NCI-H2196 treated with DMSO at 0.1 percent for 48 hours (cell line): ENCODE results near the gene FOXJ3.
A peak's percentile ranks its signal among the peaks of the same experiment; 100 is the strongest.
"Not testable (repeated sequence)": the region's sequence is repeated elsewhere in the genome, so short reads cannot be mapped to it uniquely, and the experiment has no call there.

Experiments used
- DNase-seq: peaks from one replicate; lab custom pipeline; 2025; ENCODE audit not compliant: unreplicated experiment; lab: John Stamatoyannopoulos, UW

The FOXJ3 gene

GRCh38 chr1:42259059-42259738, 75.8 kb downstream of the FOXJ3 start:
- DNase-seq, result no peak

GRCh38 chr1:42258218-42258617, 76.8 kb downstream of the FOXJ3 start:
- no peak for DNase-seq

GRCh38 chr1:42251042-42251441, 84.0 kb downstream of the FOXJ3 start:
- no peak for DNase-seq

GRCh38 chr1:42250164-42250563, 84.9 kb downstream of the FOXJ3 start:
- DNase-seq, result no peak

GRCh38 chr1:42240966-42241755, 93.9 kb downstream of the FOXJ3 start:
- no peak for DNase-seq

GRCh38 chr1:42239555-42239954, 95.5 kb downstream of the FOXJ3 start:
- DNase-seq, result no peak

GRCh38 chr1:42239041-42239440, 96.0 kb downstream of the FOXJ3 start:
- no peak for DNase-seq

- no peak for DNase-seq
Measured at GRCh38 chr1:42231253-42231652, 103.8 kb downstream of the FOXJ3 start.

GRCh38 chr1:42228938-42229337, 106.1 kb downstream of the FOXJ3 start:
- DNase-seq, result no peak

- DNase-seq, result no peak
Measured at GRCh38 chr1:42223036-42223435, 112.0 kb downstream of the FOXJ3 start.

- DNase-seq, result no peak
Measured at GRCh38 chr1:42221952-42222606, 113.0 kb downstream of the FOXJ3 start.

GRCh38 chr1:42221456-42221855, 113.6 kb downstream of the FOXJ3 start:
- DNase-seq, result no peak

- DNase-seq, result no peak
Measured at GRCh38 chr1:42219627-42220026, 115.4 kb downstream of the FOXJ3 start.

- DNase-seq, result peak; percentile 63
Measured at GRCh38 chr1:42214447-42214871, 120.6 kb downstream of the FOXJ3 start.

- no peak for DNase-seq
Measured at GRCh38 chr1:42211224-42211623, 123.8 kb downstream of the FOXJ3 start.

GRCh38 chr1:42210421-42211133, 124.5 kb downstream of the FOXJ3 start:
- DNase-seq, result no peak

- no peak for DNase-seq
Measured at GRCh38 chr1:42209526-42210251, 125.3 kb downstream of the FOXJ3 start.

GRCh38 chr1:42206930-42207329, 128.1 kb downstream of the FOXJ3 start:
- not testable (repeated sequence) for DNase-seq

GRCh38 chr1:42206164-42206563, 128.9 kb downstream of the FOXJ3 start:
- DNase-seq, result no peak

- no peak for DNase-seq
Measured at GRCh38 chr1:42201986-42202385, 133.0 kb downstream of the FOXJ3 start.

- DNase-seq, result no peak
Measured at GRCh38 chr1:42198251-42198650, 136.8 kb downstream of the FOXJ3 start.
